NOMO-1 treated with dmso at 0.1 percent for 144 hours (cell line): Measurements from ENCODE around the gene ACTR8.

ENCODE experiments used
- DNase-seq: peaks from one replicate; lab custom pipeline; 2025; ENCODE audit not compliant: unreplicated experiment; lab: John Stamatoyannopoulos, UW

Gene ACTR8

DNA sequence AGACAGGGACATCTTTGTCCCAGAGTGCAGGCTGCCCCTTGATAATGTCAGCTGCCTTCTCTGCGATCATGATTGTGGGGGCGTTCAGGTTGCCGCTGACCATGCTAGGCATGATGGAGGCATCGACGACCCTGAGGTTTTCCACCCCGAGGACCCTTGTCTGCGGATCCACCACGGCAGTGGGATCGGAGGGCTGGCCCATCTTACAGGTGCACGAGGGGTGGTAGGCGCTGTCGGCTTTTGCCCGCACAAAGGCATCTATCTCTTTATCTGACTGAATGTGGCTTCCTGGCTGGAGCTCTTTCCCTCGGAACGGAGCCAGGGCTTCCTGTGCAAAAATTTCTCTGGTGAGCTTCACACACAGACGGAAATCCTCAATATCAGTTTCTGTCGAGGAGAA lies 64.1 kb downstream of the ACTR8 start:
- DNase-seq: no peak

DNA sequence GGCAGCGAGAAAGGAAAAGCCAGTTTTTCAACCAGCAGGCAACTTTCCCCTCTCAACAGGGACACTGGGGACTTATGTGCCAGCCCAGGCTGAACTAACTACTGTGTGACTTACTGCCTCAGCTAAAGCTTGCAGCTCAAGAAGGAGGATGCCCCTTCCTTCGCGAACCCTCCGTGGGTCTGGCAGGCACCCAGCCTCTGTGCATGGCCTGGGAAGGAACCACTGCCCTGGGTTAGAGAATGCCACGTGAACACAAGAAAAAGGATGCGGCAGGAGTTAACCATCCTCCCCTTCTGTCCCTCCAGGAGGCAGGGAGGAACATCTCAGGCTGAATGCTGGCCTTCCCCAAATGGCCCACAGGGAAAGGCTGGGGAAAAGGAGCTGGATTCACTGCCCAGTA lies 64.7 kb downstream of the ACTR8 start:
- no peak for DNase-seq
